GM12878 (cell line): ENCODE measurements around the gene AQP2. TPM values are rescaled to one million over a fixed set of nuclear protein-coding genes. Genes with fewer than 3 reads are reported as not detected.

Source experiments
- ATAC-seq: fragments of 200-7000 bp; cut with Tn5 transposase; 3 replicates; pipeline ENCODE4 v1.9.1; 2020; ENCODE audit warnings: mild to moderate bottlenecking, moderate library complexity
- BruUV-seq: library from RNA; stranded (reverse); fragments of 400-500 nt; replicated peaks from 2 replicates; lab custom pipeline; 2021; lab: Mats Ljungman, UMichigan
- CTCF ChIA-PET: fragments of 300-600 bp; sonication (Branson Sonifier 250); formaldehyde crosslinking; extraction: SDS; loops from one replicate; lab custom pipeline; 2021; ENCODE audit warnings: inconsistent platforms; lab: Yijun Ruan, JAX
- POLR2A ChIA-PET: fragments of 350-600 bp; formaldehyde crosslinking; extraction: SDS; loops from one replicate; lab custom pipeline; 2021; ENCODE audit warnings: inconsistent platforms; lab: Charles Lee
- RAD21 ChIA-PET: fragments of 300-600 bp; sonication (Branson Sonifier 250); formaldehyde crosslinking; loops from one replicate; lab custom pipeline; 2023; ENCODE audit warnings: antibody characterized with exemption; ENCODE audit not compliant: unreplicated experiment; lab: Charles Lee
- SMC1A ChIA-PET: fragments of 300-600 bp; sonication (Branson Sonifier 250); formaldehyde crosslinking; loops from one replicate; lab custom pipeline; 2023; ENCODE audit not compliant: unreplicated experiment, uncharacterized antibody; lab: Charles Lee
- DNase-seq: peaks from one replicate; pipeline ENCODE4 v3.0.0-alpha.2; 2011; ENCODE audit warnings: low read depth, low spot score
- FAIRE-seq: peaks from 3 replicates; lab custom pipeline; 2011; peaks lifted over from hg19 to GRCh38; lab: Jason Lieb, UNC
- H2AFZ ChIP-seq: 2 replicates; pipeline ENCODE4 v1.6.0; 2011; ENCODE audit warnings: low read depth, low read length, control low read depth; ENCODE audit not compliant: control insufficient read depth
- H3K27ac ChIP-seq: 2 replicates; pipeline ENCODE4 v1.5.1; 2011; ENCODE audit warnings: control low read depth; ENCODE audit not compliant: control insufficient read depth, insufficient read depth
- H3K27me3 ChIP-seq, 2 experiments: replicated peaks in 1 of 2; 2 replicates each; pipeline versions ENCODE4 v1.6.0 to v1.6.1; 2011; ENCODE audit warnings: low read length in 1 of 2; ENCODE audit not compliant: control insufficient read depth in 2 of 2, insufficient read depth in 2 of 2
- H3K36me3 ChIP-seq, 2 experiments: 2 replicates each; pipeline ENCODE4 v1.5.1; 2011; ENCODE audit warnings: low read length in 1 of 2; ENCODE audit not compliant: control insufficient read depth in 2 of 2, insufficient read depth in 2 of 2
- H3K4me1 ChIP-seq: 2 replicates; pipeline ENCODE4 v1.6.1; 2011; ENCODE audit warnings: mild to moderate bottlenecking, low read length, moderate library complexity, mixed read lengths; ENCODE audit not compliant: control insufficient read depth, insufficient read depth
- H3K4me2 ChIP-seq: 2 replicates; pipeline ENCODE4 v1.6.0; 2011; ENCODE audit warnings: control low read depth; ENCODE audit not compliant: control insufficient read depth, insufficient read depth
- H3K4me3 ChIP-seq: fragments of 200-600 bp; sonication (generic); 2 replicates; pipeline ENCODE4 v1.5.1; 2016
- H3K79me2 ChIP-seq: 2 replicates; pipeline ENCODE4 v1.6.0; 2011; ENCODE audit warnings: low read length; ENCODE audit not compliant: control insufficient read depth, insufficient read depth
- H3K9ac ChIP-seq: 2 replicates; pipeline ENCODE4 v1.8.0; 2011; ENCODE audit warnings: low read length, control low read depth, mixed read lengths; ENCODE audit not compliant: control insufficient read depth, insufficient read depth
- H3K9me3 ChIP-seq: replicated peaks from 3 replicates; pipeline ENCODE4 v1.5.1; 2011; ENCODE audit warnings: mild to moderate bottlenecking, low read length; ENCODE audit not compliant: control insufficient read depth, insufficient read depth
- H4K20me1 ChIP-seq: 2 replicates; pipeline ENCODE4 v1.6.0; 2011; ENCODE audit not compliant: control insufficient read depth, insufficient read depth
- ATF3 ChIP-seq: IDR thresholded peaks from 2 replicates; pipeline ENCODE4 v1.6.1; 2011; ENCODE audit warnings: low read depth, mild to moderate bottlenecking, low read length, moderate library complexity, borderline replicate concordance; ENCODE audit errors: extremely low read depth
- BHLHE40 ChIP-seq, 2 experiments: fragments of 450-650 bp in 1 of 2; IDR thresholded peaks; 2 replicates each; pipeline ENCODE4 v1.6.1; 2011 to 2017; ENCODE audit warnings: low read depth in 2 of 2, borderline replicate concordance in 1 of 2, improper control_type of control experiment in 1 of 2, low read length in 1 of 2, mild to moderate bottlenecking in 1 of 2
- BMI1 ChIP-seq: fragments of 450-650 bp; IDR thresholded peaks from 2 replicates; pipeline ENCODE4 v1.6.1; 2016; ENCODE audit warnings: mild to moderate bottlenecking, moderate library complexity, borderline replicate concordance
- CREB1 ChIP-seq: IDR thresholded peaks from 2 replicates; pipeline ENCODE4 v1.6.1; 2012; ENCODE audit warnings: low read depth, mild to moderate bottlenecking, inconsistent platforms
- KDM1A ChIP-seq: fragments of 200-600 bp; sonication (generic); IDR thresholded peaks from 2 replicates; pipeline ENCODE4 v1.6.1; 2016; ENCODE audit warnings: borderline replicate concordance
- NFIC ChIP-seq: IDR thresholded peaks from 2 replicates; pipeline ENCODE4 v1.6.1; 2012; ENCODE audit warnings: low read depth, mild to moderate bottlenecking, inconsistent platforms, low read length, moderate library complexity
- NFXL1 ChIP-seq: fragments of 450-650 bp; IDR thresholded peaks from 2 replicates; pipeline ENCODE4 v1.6.1; 2017; ENCODE audit warnings: antibody characterized with exemption, mild to moderate bottlenecking, borderline replicate concordance
- NR2C1 ChIP-seq: fragments of 450-650 bp; IDR thresholded peaks from 2 replicates; pipeline ENCODE4 v1.6.1; 2017; ENCODE audit warnings: antibody characterized with exemption, mild to moderate bottlenecking, moderate library complexity
- RELA ChIP-seq: fragments of 450-650 bp; IDR thresholded peaks from 2 replicates; pipeline ENCODE4 v1.8.0; 2014; ENCODE audit warnings: borderline replicate concordance; ENCODE audit not compliant: partially characterized antibody
- RUNX3 ChIP-seq: IDR thresholded peaks from 2 replicates; pipeline ENCODE4 v1.6.1; 2012; ENCODE audit warnings: low read length, inconsistent platforms
- SP1 ChIP-seq: IDR thresholded peaks from one replicate; pipeline ENCODE4 v1.6.1; 2011; ENCODE audit warnings: low read depth, low read length
- SREBF1 ChIP-seq: IDR thresholded peaks from 2 replicates; pipeline ENCODE4 v1.6.1; 2012; ENCODE audit warnings: mild to moderate bottlenecking, low read length
- TARDBP ChIP-seq: IDR thresholded peaks from 2 replicates; pipeline ENCODE4 v1.6.1; 2016; ENCODE audit warnings: borderline replicate concordance
- TCF12 ChIP-seq: IDR thresholded peaks from 2 replicates; pipeline ENCODE4 v1.6.1; 2011; ENCODE audit warnings: low read depth, mild to moderate bottlenecking, low read length
- TCF7 ChIP-seq: IDR thresholded peaks from 2 replicates; pipeline ENCODE4 v1.6.1; 2014; ENCODE audit warnings: antibody characterized with exemption, borderline replicate concordance
- WGBS: methylation state at CpG from one replicate; pipeline ENCODE4 v1.1.6; 2016; ENCODE audit warnings: low lambda C conversion rate; ENCODE audit not compliant: insufficient replicate concordance, insufficient coverage; ENCODE audit errors: missing lambda C conversion rate; 5-methylcytosine and 5-hydroxymethylcytosine counted together
- in situ Hi-C: fragments of 300-500 bp; cut with MboI; formaldehyde crosslinking; loops from 9 replicates; pipeline ENCODE4 v1.14.3; 2018; ENCODE audit warnings: mixed read lengths
- intact Hi-C: fragments of 100-400 bp; cut with micrococcal nuclease; formaldehyde crosslinking; loops from one replicate; pipeline ENCODE4 v1.14.2; 2022; ENCODE audit not compliant: unreplicated experiment
- polyA plus RNA-seq, 11 experiments: library from polyadenylated mRNA; depleted of rRNA in 4 of 11; unstranded in 6 of 11; stranded (reverse) in 5 of 11; fragments of >200 nt; fragmentation: Nextera tagmentation in 4 of 11; fragmentation: Illumina TruSeq in 1 of 11; extraction: Ambion mirVana in 4 of 11; extraction: Trizol in 1 of 11; gene quantifications; 1 replicate in 1 of 11; 2 replicates in 10 of 11; pipeline versions ENCODE4 v1.2.1 to v1.2.3, GENCODE V29; 2011 to 2016; ENCODE audit warnings: inconsistent platforms in 2 of 11, missing spikeins in 2 of 11, low read depth in 1 of 11
- total RNA-seq, 4 experiments: library from RNA; depleted of rRNA in 3 of 4; stranded (reverse); fragments of >200 nt in 3 of 4; fragmentation: Illumina TruSeq in 1 of 4; extraction: Trizol in 1 of 4; gene quantifications; 2 replicates each; pipeline versions ENCODE4 v1.2.1 to v1.2.3, GENCODE V29; 2013 to 2021

AQP2 gene
- total and polyA plus RNA-seq, 10 of the 15 experiments (the other 5 are each of a cell fraction or from before 2014, with no cell fraction given): not detected

DNA sequence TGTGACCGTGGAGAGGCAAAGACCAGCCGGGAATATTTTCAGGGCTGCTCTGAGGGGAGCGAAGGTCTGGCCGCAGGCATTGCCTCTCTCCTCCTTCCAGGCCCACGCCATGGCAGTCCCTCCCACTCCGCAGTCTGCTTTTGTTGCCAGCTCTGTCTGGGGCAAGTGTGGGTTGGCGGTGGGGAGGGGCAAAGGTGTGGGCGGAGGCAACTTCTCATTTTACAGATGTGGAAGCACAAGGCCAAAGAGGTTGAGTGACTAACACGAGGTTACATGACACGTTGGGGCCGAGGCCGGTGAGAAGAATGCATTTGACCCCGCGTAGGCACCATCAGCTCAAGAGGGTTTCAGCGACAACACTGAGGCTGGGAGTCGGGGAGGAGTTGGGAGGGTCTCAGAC is 40.7 kb upstream of the AQP2 start:
- DNase-seq (no peak), FAIRE-seq (no peak), ATAC-seq (no peak)
- H3K27ac ChIP-seq: no peak overlapping the region
- no peak for TF ChIP-seq TCF7
- TF ChIP-seq CREB1: no peak
- TF ChIP-seq BHLHE40 (IDR thresholded peaks at IDR 0.05; ENCODE audit: borderline replicate concordance in 1 of 2, low read depth in 2 of 2, low read length in 1 of 2): no peak
- no peak for TF ChIP-seq BMI1
- no peak for TF ChIP-seq SREBF1
- no peak for TF ChIP-seq RUNX3
- TF ChIP-seq ATF3: no peak
- no peak for TF ChIP-seq KDM1A
- TF ChIP-seq NFXL1: no peak
- no peak for TF ChIP-seq TARDBP
- no peak for TF ChIP-seq RELA
- no peak for TF ChIP-seq NR2C1
- no peak for TF ChIP-seq SP1
- TF ChIP-seq TCF12: no peak
- TF ChIP-seq NFIC: no peak
- no peaks in the 10 kb centered on the region for H3K36me3 ChIP-seq
- in situ Hi-C loops: no loop called here
- ChIA-PET POLR2A (no interaction called here), CTCF (interaction anchor here (0.6 to 1.1 kb wide), 2 partner anchors 36 to 670 kb away, joined by 3 read pairs; no protein-coding TSS in a partner anchor), RAD21 (no interaction called here), SMC1A (no interaction called here)
- no peaks in the 10 kb centered on the region for H4K20me1 ChIP-seq
- H3K4me3 ChIP-seq: no peak overlapping the region
- H3K27me3 ChIP-seq: peaks cover 2 to 3% of the 10 kb centered on the region in 2 experiments; a peak in 1 of 4 replicates
- no peak overlapping the region for H2AFZ ChIP-seq
- BruUV-seq: no TSS peak
- H3K9ac ChIP-seq: no peak overlapping the region
- no peaks in the 10 kb centered on the region for H3K9me3 ChIP-seq
- H3K79me2 ChIP-seq: no peaks in the 10 kb centered on the region
- no peak overlapping the region for H3K4me2 ChIP-seq
- intact Hi-C loops: no loop called here
- H3K4me1 ChIP-seq: no peaks in the 10 kb centered on the region
- 46% methylated on average over 15 of the region's 16 CpGs for WGBS
